Aorta (tissue), 5 donors: Measurements from ENCODE around the gene DNAJB2. TPM values are rescaled to one million over a fixed set of nuclear protein-coding genes. Genes with fewer than 3 reads are reported as not detected.

Experiments used
- ATAC-seq: fragments of 200-7000 bp; cut with Tn5 transposase; one replicate; pipeline ENCODE4 v1.9.1; 2022; ENCODE audit warnings: moderate library complexity; ENCODE audit not compliant: low FRiP score
- DNase-seq, 2 donors: peaks; one replicate each; pipeline ENCODE4 v3.0.0-alpha.2; 2020
- H3K27ac ChIP-seq, 2 donors: one replicate each; pipeline ENCODE4 v1.5.1; 2013; ENCODE audit warnings: low read length in 2 of 2, mild to moderate bottlenecking in 2 of 2, moderate library complexity in 2 of 2, control low read depth in 1 of 2, inconsistent platforms in 1 of 2, low read depth in 1 of 2
- H3K27me3 ChIP-seq, 2 donors: one replicate each; pipeline ENCODE4 v1.6.1; 2013; ENCODE audit warnings: control low read depth in 1 of 2, low read length in 1 of 2, mild to moderate bottlenecking in 1 of 2, moderate library complexity in 1 of 2; ENCODE audit not compliant: insufficient read depth in 2 of 2, control insufficient read depth in 1 of 2
- H3K36me3 ChIP-seq, 2 donors: one replicate each; pipeline ENCODE4 v1.6.1; 2013; ENCODE audit warnings: control low read depth in 1 of 2, low read length in 1 of 2, mild to moderate bottlenecking in 1 of 2; ENCODE audit not compliant: insufficient read depth in 2 of 2, control insufficient read depth in 1 of 2
- H3K4me1 ChIP-seq, 2 donors: one replicate each; pipeline ENCODE4 v1.6.1; 2013; ENCODE audit warnings: low read length in 2 of 2, control low read depth in 1 of 2, mild to moderate bottlenecking in 1 of 2, moderate library complexity in 1 of 2; ENCODE audit not compliant: insufficient read depth in 2 of 2, control insufficient read depth in 1 of 2
- H3K4me3 ChIP-seq, 2 donors: one replicate each; pipeline ENCODE4 v1.5.1; 2013; ENCODE audit warnings: low read length in 2 of 2, control low read depth in 1 of 2, mild to moderate bottlenecking in 1 of 2
- H3K9me3 ChIP-seq: one replicate; pipeline ENCODE4 v1.6.1; 2013; ENCODE audit warnings: mild to moderate bottlenecking, low read length; ENCODE audit not compliant: control insufficient read depth
- WGBS, 2 donors: extraction: QIAGEN DNeasy Blood & Tissue Kit; methylation state at CpG; one replicate each; pipeline ENCODE4 v1.1.7; 2013; 5-methylcytosine and 5-hydroxymethylcytosine counted together
- intact Hi-C, 2 donors: fragments of 100-400 bp; cut with DNase I; formaldehyde crosslinking; loops; one replicate each; pipeline versions ENCODE4 v1.14.2 to v1.15.0; 2022
- polyA plus RNA-seq, 2 donors: library from polyadenylated mRNA; stranded (reverse); fragments of 200-250 nt; gene quantifications; one replicate each; pipeline ENCODE4 v1.2.3, GENCODE V29; 2013
- total RNA-seq, 2 donors: library from RNA; stranded (reverse); fragmentation: NEBNext Ultra II Directional; extraction: Animal tissue kit (Norgen Biotek cat#: 25700); gene quantifications; one replicate each; pipeline ENCODE4 v1.2.1, GENCODE V29; 2021
- donor health status: healthy with polysubstance abuse.
- donor health status: Bipolar disorder and iron deficiency.
- donor health status: DM: no; HTN: no; CAD: no.
- donor health status: DM: no; HTN: no; CAD: no.
- donor health status: DM: yes; HTN: yes; CAD: no.

The DNAJB2 gene
- total and polyA plus RNA-seq, 4 donors = 45.0 to 58.6 (median 54.5) TPM

GRCh38 chr2:219290381-219291171 lies 11.4 kb downstream of the DNAJB2 start:
- intact Hi-C loops = loop anchor here in 1 of 2 donors (5.0 kb wide), 1 partner anchor 43 kb away; the partner anchor contains the start of genes GLB1L and STK16
- ATAC-seq (no peak), DNase-seq (peak in 1 of 2 donors; percentile 67)
- Histone ChIP-seq H3K9me3 (no peaks in the 10 kb centered on the region), H3K36me3 (no peaks in the 10 kb centered on the region), H3K27me3 (no peaks in the 10 kb centered on the region), H3K27ac (peak overlapping the region in 1 of 2 donors; percentile 54), H3K4me1 (no peaks in the 10 kb centered on the region), H3K4me3 (no peak overlapping the region)
- WGBS, 2 donors = 91% methylated on average over 16 of the region's 16 CpGs

GRCh38 chr2:219291394-219291793 lies 12.2 kb downstream of the DNAJB2 start:
- Histone ChIP-seq H3K36me3 (no peaks in the 10 kb centered on the region), H3K9me3 (no peaks in the 10 kb centered on the region), H3K4me3 (no peak overlapping the region), H3K27ac (no peak overlapping the region), H3K27me3 (no peaks in the 10 kb centered on the region), H3K4me1 (no peaks in the 10 kb centered on the region)
- ATAC-seq (no peak), DNase-seq (peak in 1 of 2 donors; percentile 55)
- intact Hi-C loops = loop anchor here in 1 of 2 donors (5.0 kb wide), 1 partner anchor 44 kb away; the partner anchor contains the start of genes GLB1L and STK16
- WGBS, 2 donors = 83 to 92% methylated on average over 7 of the region's 7 CpGs

- H3K4me1 ChIP-seq = no peaks in the 10 kb centered on the region
- H3K27me3 ChIP-seq = no peaks in the 10 kb centered on the region
- H3K36me3 ChIP-seq = no peaks in the 10 kb centered on the region
- no peaks in the 10 kb centered on the region for H3K9me3 ChIP-seq
- WGBS, 2 donors = 78 to 81% methylated on average over 4 of the region's 4 CpGs
- DNase-seq (peak in 1 of 2 donors; percentile 48), ATAC-seq (no peak)
- no peak overlapping the region for H3K27ac ChIP-seq
- intact Hi-C loops = loop anchor here in 1 of 2 donors (5.0 kb wide), 1 partner anchor 45 kb away; the partner anchor contains the start of genes GLB1L and STK16
- no peak overlapping the region for H3K4me3 ChIP-seq
Observed at GRCh38 chr2:219291910-219292490, 12.8 kb downstream of the DNAJB2 start.

- Histone ChIP-seq H3K36me3 (no peaks in the 10 kb centered on the region), H3K9me3 (no peaks in the 10 kb centered on the region), H3K27me3 (no peaks in the 10 kb centered on the region), H3K4me1 (no peaks in the 10 kb centered on the region), H3K4me3 (no peak overlapping the region), H3K27ac (no peak overlapping the region)
- DNase-seq (no peak), ATAC-seq (no peak)
- intact Hi-C loops = loop anchor here in 1 of 2 donors (5.0 kb wide), 1 partner anchor 45 kb away; the partner anchor contains the start of genes GLB1L and STK16
- 89 to 92% methylated on average over 9 of the region's 9 CpGs for WGBS, 2 donors
Observed at GRCh38 chr2:219292616-219293015, 13.4 kb downstream of the DNAJB2 start.

GRCh38 chr2:219293736-219294231 lies 14.6 kb downstream of the DNAJB2 start:
- Histone ChIP-seq H3K36me3 (no peaks in the 10 kb centered on the region), H3K27ac (no peak overlapping the region), H3K27me3 (no peaks in the 10 kb centered on the region), H3K4me1 (no peaks in the 10 kb centered on the region), H3K4me3 (no peak overlapping the region), H3K9me3 (no peaks in the 10 kb centered on the region)
- no peak for ATAC-seq
- peak in 1 of 2 donors; percentile 65 for DNase-seq
- WGBS, 2 donors = 81% methylated on average over 5 of the region's 5 CpGs
- intact Hi-C loops = loop anchor here (1.0 to 5.0 kb wide), 4 partner anchors 15 to 133 kb away; partner anchors contain the start of genes GLB1L (in 1 of the 2), NHEJ1 (in 1 of the 2), STK16 (in 1 of the 2) and TUBA4A (in 1 of the 2)

- intact Hi-C loops = loop anchor here (1.0 to 5.0 kb wide), 6 partner anchors 16 to 134 kb away; partner anchors contain the start of genes GLB1L (in 1 of the 2), NHEJ1 (in 1 of the 2), SLC23A3 (in 1 of the 2) and STK16 (in 1 of the 2)
- WGBS, 2 donors = 3 to 4% methylated on average over 51 to 67 of the region's 67 CpGs
- Histone ChIP-seq H3K4me3 (peak overlapping the region; percentile 32 to 60), H3K36me3 (no peaks in the 10 kb centered on the region), H3K27ac (peak overlapping the region in 1 of 2 donors; percentile 48), H3K27me3 (no peaks in the 10 kb centered on the region), H3K9me3 (no peaks in the 10 kb centered on the region), H3K4me1 (no peaks in the 10 kb centered on the region)
- ATAC-seq = peak; percentile 93
- peak; percentile 88 to 96 for DNase-seq
Observed at GRCh38 chr2:219294356-219295351, 15.5 kb downstream of the DNAJB2 start.

GRCh38 chr2:219296142-219296541 lies 17.0 kb downstream of the DNAJB2 start:
- no peaks in the 10 kb centered on the region for H3K27me3 ChIP-seq
- DNase-seq (no peak), ATAC-seq (no peak)
- no peak overlapping the region for H3K4me3 ChIP-seq
- intact Hi-C loops = loop anchor here in 1 of 2 donors (5.0 kb wide), 1 partner anchor 124 kb away; the partner anchor contains the start of gene SLC23A3
- WGBS, 2 donors = 85% methylated on average over 14 of the region's 14 CpGs
- no peaks in the 10 kb centered on the region for H3K4me1 ChIP-seq
- H3K9me3 ChIP-seq = no peaks in the 10 kb centered on the region
- H3K27ac ChIP-seq = no peak overlapping the region
- no peaks in the 10 kb centered on the region for H3K36me3 ChIP-seq
